Gastrocnemius medialis (tissue), 4 donors: Measurements from ENCODE around the gene REG1A. TPM values are rescaled to one million over a fixed set of nuclear protein-coding genes. Genes with fewer than 3 reads are reported as not detected.

ENCODE experiments used
- ATAC-seq, 2 donors: fragments of 150-250 bp; one replicate each; pipeline ENCODE4 v1.9.1; 2016
- DNase-seq, 2 donors: peaks; one replicate each; pipeline ENCODE4 v3.0.0-alpha.2; 2019
- H3K27ac ChIP-seq, 4 donors: fragments of 200-600 bp; sonication (generic); 1 replicate in 1 of 4; 2 replicates in 3 of 4; pipeline ENCODE4 v1.5.1; 2016 to 2018; ENCODE audit warnings: mild to moderate bottlenecking in 2 of 4, moderate library complexity in 1 of 4
- H3K27me3 ChIP-seq, 3 donors: fragments of 200-600 bp; sonication (generic) in 2 of 3; 1 replicate in 1 of 3; 2 replicates in 2 of 3; pipeline versions ENCODE4 v1.5.1 to v1.6.0; 2016 to 2019; ENCODE audit warnings: mild to moderate bottlenecking in 1 of 3, moderate library complexity in 1 of 3
- H3K36me3 ChIP-seq, 2 donors: fragments of 200-600 bp; sonication (generic) in 1 of 2; one replicate each; pipeline ENCODE4 v1.5.1; 2017 to 2018
- H3K4me1 ChIP-seq, 2 donors: fragments of 200-600 bp; sonication (generic) in 1 of 2; one replicate each; pipeline ENCODE4 v1.5.1; 2016 to 2017; ENCODE audit warnings: mild to moderate bottlenecking in 2 of 2
- H3K4me3 ChIP-seq, 4 donors: fragments of 200-600 bp; sonication (generic) in 3 of 4; 1 replicate in 1 of 4; 2 replicates in 3 of 4; pipeline ENCODE4 v1.5.1; 2016 to 2019; ENCODE audit warnings: mild to moderate bottlenecking in 2 of 4
- H3K9me3 ChIP-seq, 3 donors: fragments of 200-600 bp; sonication (generic) in 2 of 3; 1 replicate in 1 of 3; 2 replicates in 2 of 3; pipeline ENCODE4 v1.5.1; 2016 to 2019
- CTCF ChIP-seq, 5 experiments: fragments of 450-650 bp in 3 of 5; fragments of 200-600 bp in 2 of 5; sonication (generic) in 2 of 5; IDR thresholded peaks in 4 of 5; conservative IDR thresholded peaks in 1 of 5; 1 replicate in 4 of 5; 2 replicates in 1 of 5; pipeline ENCODE4 v1.5.1; 2016 to 2019; ENCODE audit warnings: antibody characterized with exemption in 5 of 5, mild to moderate bottlenecking in 3 of 5, moderate library complexity in 3 of 5
- POLR2A ChIP-seq, 2 donors: fragments of 450-650 bp; IDR thresholded peaks; one replicate each; pipeline ENCODE4 v1.6.1; 2017; ENCODE audit warnings: antibody characterized with exemption in 2 of 2, mild to moderate bottlenecking in 2 of 2, moderate library complexity in 2 of 2
- in situ Hi-C, 4 donors: fragments of 200-750 bp; cut with MboI; loops; one replicate each; pipeline versions ENCODE4 v1.15.0 to v1.8.0; 2017; ENCODE audit warnings: low sequenced_read_pairs in 4 of 4
- intact Hi-C: fragments of 100-400 bp; cut with DNase I; formaldehyde crosslinking; loops from one replicate; pipeline ENCODE4 v1.15.1; 2023; ENCODE audit warnings: low total_unique reads
- total RNA-seq, 4 donors: library from RNA; depleted of rRNA; stranded (reverse); fragments of >200 nt; gene quantifications; one replicate each; pipeline versions ENCODE4 v1.1.0 to v1.2.3, GENCODE V29; 2016

The REG1A gene
- total RNA-seq, 4 donors from 2014 or later, result not detected

GRCh38 chr2:79103214-79103613 is 17.1 kb upstream of the REG1A start:
- Histone ChIP-seq H3K36me3 (no peaks in the 10 kb centered on the region), H3K4me3 (no peak overlapping the region), H3K27me3 (no peaks in the 10 kb centered on the region), H3K27ac (no peak overlapping the region), H3K4me1 (no peaks in the 10 kb centered on the region), H3K9me3 (no peaks in the 10 kb centered on the region)
- ATAC-seq (no peak), DNase-seq (no peak)
- intact Hi-C loops (no loop called here), in situ Hi-C loops (no loop called here)
- TF ChIP-seq POLR2A (IDR thresholded peaks at IDR 0.05), result no peak

- Histone ChIP-seq H3K4me1 (no peaks in the 10 kb centered on the region), H3K27me3 (no peaks in the 10 kb centered on the region), H3K27ac (no peak overlapping the region), H3K36me3 (no peaks in the 10 kb centered on the region), H3K9me3 (no peaks in the 10 kb centered on the region), H3K4me3 (no peak overlapping the region)
- intact Hi-C loops (no loop called here), in situ Hi-C loops (no loop called here)
- TF ChIP-seq POLR2A (IDR thresholded peaks at IDR 0.05), result no peak
- no peak for ATAC-seq
- no peak for DNase-seq
Observed at GRCh38 chr2:79105259-79105658, 15.0 kb upstream of the REG1A start.

GRCh38 chr2:79112269-79112668 is 8.0 kb upstream of the REG1A start:
- ATAC-seq (no peak), DNase-seq (no peak)
- Histone ChIP-seq H3K27me3 (no peaks in the 10 kb centered on the region), H3K4me3 (no peak overlapping the region), H3K4me1 (no peaks in the 10 kb centered on the region), H3K27ac (no peak overlapping the region), H3K36me3 (no peaks in the 10 kb centered on the region), H3K9me3 (no peaks in the 10 kb centered on the region)
- TF ChIP-seq CTCF (IDR thresholded peaks at IDR 0.05 in 4 of 5, conservative IDR thresholded peaks at IDR 0.05 in 1 of 5) (no peak), POLR2A (IDR thresholded peaks at IDR 0.05) (no peak)
- intact Hi-C loops, result no loop called here
- in situ Hi-C loops, result no loop called here

GRCh38 chr2:79114797-79115494 is 5.3 kb upstream of the REG1A start:
- DNase-seq (no peak), ATAC-seq (no peak)
- in situ Hi-C loops, result no loop called here
- Histone ChIP-seq H3K27ac (no peak overlapping the region), H3K27me3 (no peaks in the 10 kb centered on the region), H3K36me3 (no peaks in the 10 kb centered on the region), H3K4me3 (no peak overlapping the region), H3K4me1 (no peaks in the 10 kb centered on the region), H3K9me3 (no peaks in the 10 kb centered on the region)
- intact Hi-C loops, result no loop called here
- TF ChIP-seq CTCF (IDR thresholded peaks at IDR 0.05 in 4 of 5, conservative IDR thresholded peaks at IDR 0.05 in 1 of 5) (no peak), POLR2A (IDR thresholded peaks at IDR 0.05) (no peak)

GRCh38 chr2:79116997-79117928 is 3.0 kb upstream of the REG1A start:
- H3K4me3 ChIP-seq, result no peak overlapping the region

More at GRCh38 chr2:79116997-79117928, 3.0 kb upstream of the REG1A start:
- Histone ChIP-seq H3K36me3 (no peaks in the 10 kb centered on the region), H3K27me3 (no peaks in the 10 kb centered on the region), H3K4me1 (no peaks in the 10 kb centered on the region), H3K27ac (no peak overlapping the region), H3K9me3 (no peaks in the 10 kb centered on the region)
- in situ Hi-C loops, result no loop called here
- no peak for TF ChIP-seq POLR2A (IDR thresholded peaks at IDR 0.05)
- TF ChIP-seq CTCF (IDR thresholded peaks at IDR 0.05 in 4 of 5, conservative IDR thresholded peaks at IDR 0.05 in 1 of 5), result no peak
- DNase-seq, result no peak
- intact Hi-C loops, result no loop called here
- no peak for ATAC-seq
